HL-60 (cell line): Measurements from ENCODE around the gene DNAJC10.

Experiments
- DNase-seq, 2 experiments: peaks; one replicate each; pipeline ENCODE4 v3.0.0-alpha.2; 2010 to 2020; ENCODE audit warnings: low read depth in 1 of 2, low spot score in 1 of 2
- H3K27ac ChIP-seq: fragments of 250-450 bp; sonication (Bioruptor Pico); replicated peaks from 2 replicates; pipeline ENCODE4 v1.5.1; 2020; ENCODE audit warnings: mild to moderate bottlenecking, moderate library complexity
- H3K27me3 ChIP-seq: fragments of 250-450 bp; sonication (Bioruptor Pico); 2 replicates; pipeline ENCODE4 v1.5.1; 2021; ENCODE audit warnings: mild to moderate bottlenecking, moderate library complexity; ENCODE audit not compliant: insufficient read depth, poor library complexity, severe bottlenecking
- H3K4me3 ChIP-seq: replicated peaks from 2 replicates; pipeline ENCODE4 v1.5.1; 2011; ENCODE audit warnings: mild to moderate bottlenecking, control low read depth, low read length; ENCODE audit not compliant: insufficient read depth
- CTCF ChIP-seq: IDR thresholded peaks from one replicate; pipeline ENCODE4 v1.5.1; 2011; ENCODE audit warnings: low read length, control low read depth, inconsistent platforms; ENCODE audit not compliant: insufficient read depth
- GABPA ChIP-seq: IDR thresholded peaks from 2 replicates; pipeline ENCODE4 v1.6.1; 2012; ENCODE audit warnings: low read depth
- POLR2AphosphoS5 ChIP-seq: IDR thresholded peaks from 2 replicates; pipeline ENCODE4 v1.6.1; 2012; ENCODE audit warnings: low read depth
- SPI1 ChIP-seq: IDR thresholded peaks from 2 replicates; pipeline ENCODE4 v1.6.1; 2012; ENCODE audit warnings: low read depth, mild to moderate bottlenecking, borderline replicate concordance
- TF ChIP-seq, protein P1 (sequence below): IDR thresholded peaks from 2 replicates; pipeline ENCODE4 v1.6.1; 2012; ENCODE audit warnings: low read depth; ENCODE audit not compliant: insufficient replicate concordance

Gene DNAJC10

GRCh38 chr2:182695776-182696175, 20.3 kb upstream of the DNAJC10 start:
- Histone ChIP-seq H3K27me3 (no peaks in the 10 kb centered on the region), H3K27ac (no peak overlapping the region), H3K4me3 (no peak overlapping the region)
- no peak for DNase-seq
- TF ChIP-seq GABPA (no peak), POLR2AphosphoS5 (no peak), SPI1 (no peak), CTCF (no peak)
- TF ChIP-seq, protein P1, sequence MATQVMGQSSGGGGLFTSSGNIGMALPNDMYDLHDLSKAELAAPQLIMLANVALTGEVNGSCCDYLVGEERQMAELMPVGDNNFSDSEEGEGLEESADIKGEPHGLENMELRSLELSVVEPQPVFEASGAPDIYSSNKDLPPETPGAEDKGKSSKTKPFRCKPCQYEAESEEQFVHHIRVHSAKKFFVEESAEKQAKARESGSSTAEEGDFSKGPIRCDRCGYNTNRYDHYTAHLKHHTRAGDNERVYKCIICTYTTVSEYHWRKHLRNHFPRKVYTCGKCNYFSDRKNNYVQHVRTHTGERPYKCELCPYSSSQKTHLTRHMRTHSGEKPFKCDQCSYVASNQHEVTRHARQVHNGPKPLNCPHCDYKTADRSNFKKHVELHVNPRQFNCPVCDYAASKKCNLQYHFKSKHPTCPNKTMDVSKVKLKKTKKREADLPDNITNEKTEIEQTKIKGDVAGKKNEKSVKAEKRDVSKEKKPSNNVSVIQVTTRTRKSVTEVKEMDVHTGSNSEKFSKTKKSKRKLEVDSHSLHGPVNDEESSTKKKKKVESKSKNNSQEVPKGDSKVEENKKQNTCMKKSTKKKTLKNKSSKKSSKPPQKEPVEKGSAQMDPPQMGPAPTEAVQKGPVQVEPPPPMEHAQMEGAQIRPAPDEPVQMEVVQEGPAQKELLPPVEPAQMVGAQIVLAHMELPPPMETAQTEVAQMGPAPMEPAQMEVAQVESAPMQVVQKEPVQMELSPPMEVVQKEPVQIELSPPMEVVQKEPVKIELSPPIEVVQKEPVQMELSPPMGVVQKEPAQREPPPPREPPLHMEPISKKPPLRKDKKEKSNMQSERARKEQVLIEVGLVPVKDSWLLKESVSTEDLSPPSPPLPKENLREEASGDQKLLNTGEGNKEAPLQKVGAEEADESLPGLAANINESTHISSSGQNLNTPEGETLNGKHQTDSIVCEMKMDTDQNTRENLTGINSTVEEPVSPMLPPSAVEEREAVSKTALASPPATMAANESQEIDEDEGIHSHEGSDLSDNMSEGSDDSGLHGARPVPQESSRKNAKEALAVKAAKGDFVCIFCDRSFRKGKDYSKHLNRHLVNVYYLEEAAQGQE, result no peak

GRCh38 chr2:182698671-182699070, 17.4 kb upstream of the DNAJC10 start:
- no peak for DNase-seq
- H3K27ac ChIP-seq, result no peak overlapping the region
- H3K27me3 ChIP-seq, result no peaks in the 10 kb centered on the region
- no peak for TF ChIP-seq SPI1
- TF ChIP-seq CTCF, result no peak
- no peak for TF ChIP-seq POLR2AphosphoS5
- TF ChIP-seq GABPA, result no peak
- TF ChIP-seq, protein P1, result no peak
- no peak overlapping the region for H3K4me3 ChIP-seq

- no peak for DNase-seq
- Histone ChIP-seq H3K27me3 (no peaks in the 10 kb centered on the region), H3K27ac (no peak overlapping the region), H3K4me3 (no peak overlapping the region)
- TF ChIP-seq GABPA, result no peak
- TF ChIP-seq CTCF, result no peak
- TF ChIP-seq, protein P1, result no peak
- no peak for TF ChIP-seq SPI1
- no peak for TF ChIP-seq POLR2AphosphoS5
Measured at GRCh38 chr2:182705761-182706160, 10.3 kb upstream of the DNAJC10 start.
